Fibroblast of skin of scalp (primary cell): ENCODE results near the gene CNP. TPM values are rescaled to one million over a fixed set of nuclear protein-coding genes. Genes with fewer than 3 reads are reported as not detected.
A peak's percentile ranks its signal among the peaks of the same experiment; 100 is the strongest.
"Not testable (repeated sequence)": the region's sequence is repeated elsewhere in the genome, so short reads cannot be mapped to it uniquely, and the experiment has no call there.

Experiments
- DNase-seq: peaks from one replicate; pipeline ENCODE4 v3.0.0-alpha.2; 2013
- polyA plus RNA-seq, 2 experiments: library from polyadenylated mRNA; unstranded; fragments of 120-200 nt; gene quantifications; one replicate each; pipeline ENCODE4 v1.2.1, GENCODE V29; 2013; ENCODE audit not compliant: insufficient read length in 2 of 2

Gene CNP
- 69.6 TPM for polyA plus RNA-seq (2013, experiment 1 of 2; ENCODE audit: insufficient read length)
- 65.6 TPM for polyA plus RNA-seq (2013, experiment 2 of 2; ENCODE audit: insufficient read length)

DNA sequence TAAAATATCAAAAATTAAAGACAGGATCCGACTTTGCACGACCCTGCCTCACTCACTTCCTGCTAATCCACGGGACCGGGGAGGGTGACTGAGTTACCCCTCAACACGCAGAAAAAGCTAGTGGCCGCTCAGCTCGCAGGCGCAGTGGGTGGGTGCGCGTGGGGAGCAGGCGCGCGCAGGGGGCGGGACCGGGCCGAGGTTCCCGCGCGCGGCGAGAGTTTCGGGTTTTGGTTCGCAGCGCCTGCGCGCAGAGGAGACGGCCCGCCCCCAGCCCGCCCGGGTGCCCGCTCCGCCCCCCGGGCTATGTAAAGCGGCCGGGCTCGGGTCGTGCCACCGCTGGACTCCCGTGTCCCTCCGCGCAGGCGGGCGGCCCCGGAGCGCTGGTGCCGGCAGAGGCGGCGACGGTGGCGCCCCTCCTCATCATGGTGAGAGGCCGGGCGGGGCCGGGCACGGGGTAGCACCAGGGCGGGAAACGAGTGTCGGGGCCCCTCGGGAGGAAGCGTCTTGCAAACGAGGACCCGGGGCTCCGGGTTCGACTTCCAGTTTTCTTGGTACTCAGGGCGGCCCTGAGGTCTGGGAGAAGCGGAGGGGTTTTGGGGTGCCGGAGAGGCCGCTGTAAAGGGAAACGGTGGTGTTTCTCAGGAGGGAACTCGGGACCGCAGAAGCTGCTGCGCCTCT lies at the start of gene CNP:
Gene CNP (plus strand): TSS at position 333 of the 678 bp plus-strand sequence. CDS start 90 bp downstream, at position 423.
- DNase-seq, result peak; percentile 93

DNA sequence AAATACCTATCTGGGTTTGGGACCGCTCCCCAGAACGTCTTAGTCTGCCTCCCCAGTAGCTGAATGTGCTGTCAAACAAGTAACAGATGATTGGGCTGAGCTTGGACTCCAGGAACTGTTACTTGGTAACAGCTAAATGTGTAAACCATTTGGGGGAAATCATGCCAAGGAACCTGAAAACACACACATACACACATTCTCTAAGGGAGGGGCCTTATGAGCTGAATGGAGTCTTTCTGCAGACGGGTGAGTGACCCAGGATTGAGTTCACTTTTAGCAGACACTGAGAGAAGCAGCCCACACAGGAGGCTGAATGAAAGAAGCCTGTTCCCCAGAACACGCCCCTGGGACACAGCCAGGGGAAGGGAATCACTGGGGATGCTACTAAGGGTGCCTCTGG lies 49.4 kb upstream of the CNP start:
- DNase-seq, result peak; percentile 63

DNA sequence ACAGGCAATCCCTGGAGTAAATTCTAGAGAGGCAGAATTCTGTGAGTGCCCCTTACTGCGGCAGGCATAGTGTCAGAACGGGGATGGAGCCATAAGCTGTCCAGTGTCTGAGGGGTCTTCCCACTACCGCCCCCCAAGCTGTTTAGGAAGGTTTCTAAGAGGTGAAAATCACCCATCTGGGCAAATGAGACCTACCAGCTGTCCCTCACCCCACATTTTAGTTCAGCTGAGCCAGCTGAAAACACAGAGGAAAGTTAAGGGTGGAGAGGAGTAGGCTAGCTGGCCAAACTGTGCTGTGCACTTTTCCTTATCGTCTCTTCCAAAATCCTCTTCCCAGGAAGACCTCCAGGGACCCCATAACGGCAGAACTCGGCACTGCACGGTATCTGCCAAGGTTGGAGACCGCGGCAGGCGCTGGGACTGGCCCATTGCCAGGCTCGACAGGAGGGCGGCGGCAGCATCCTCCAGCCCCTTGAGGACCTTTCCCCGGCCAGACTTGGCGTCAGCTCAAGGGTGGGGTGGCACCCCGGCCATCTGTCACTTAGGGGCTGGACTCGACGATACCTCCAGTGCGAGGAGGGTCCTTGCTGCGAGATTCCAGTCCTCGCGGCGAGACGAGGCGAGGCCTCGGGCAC lies 48.8 kb upstream of the CNP start:
- DNase-seq, result peak; percentile 47

DNA sequence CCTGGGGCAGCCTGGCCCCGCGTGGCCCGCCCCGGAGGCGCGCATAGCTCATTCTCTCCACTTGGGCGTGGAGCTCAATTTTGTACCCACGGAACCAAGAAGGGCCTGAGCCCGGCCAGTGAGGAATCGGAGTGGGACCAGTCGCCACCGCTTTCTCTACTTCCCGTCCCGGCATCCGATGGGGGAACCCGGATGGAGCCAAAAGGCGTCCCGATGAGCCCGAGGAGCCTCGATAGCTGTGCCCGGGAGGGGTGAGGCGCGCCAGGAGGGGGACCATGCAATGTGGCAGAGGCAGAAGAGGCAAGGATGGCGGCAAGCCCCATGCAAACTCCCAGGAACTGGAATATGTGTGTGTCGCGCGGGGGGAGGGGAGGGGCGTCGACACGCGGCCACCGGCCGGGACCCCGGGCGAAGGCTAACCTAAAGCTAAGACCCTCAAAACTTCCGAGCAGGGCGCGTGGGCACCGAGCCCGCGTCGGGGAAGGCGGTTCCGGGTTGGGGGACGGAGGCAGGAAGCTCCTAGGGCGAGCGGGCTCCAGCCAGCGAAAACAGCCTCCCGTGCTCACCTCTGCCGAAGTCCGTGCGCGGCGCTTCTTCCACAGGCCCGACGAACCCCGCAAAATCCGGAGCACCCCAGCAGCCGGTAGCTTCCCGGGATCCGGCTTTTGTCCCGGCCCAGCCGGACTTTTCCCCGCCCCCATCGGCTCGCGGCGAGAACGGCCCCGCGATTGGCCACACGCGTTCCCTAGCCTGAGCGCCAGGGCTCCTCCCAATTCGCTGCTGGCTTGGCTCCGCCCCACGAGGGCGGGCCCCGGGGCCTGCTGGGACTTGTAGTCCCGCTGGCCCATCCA lies 48.1 kb upstream of the CNP start, which contains the start of gene ACLY:
Gene ACLY (minus strand): TSS at position 638 of the 851 bp plus-strand sequence. CDS start 5,078 bp downstream, outside the sequence.
- DNase-seq, result peak; percentile 98

DNA sequence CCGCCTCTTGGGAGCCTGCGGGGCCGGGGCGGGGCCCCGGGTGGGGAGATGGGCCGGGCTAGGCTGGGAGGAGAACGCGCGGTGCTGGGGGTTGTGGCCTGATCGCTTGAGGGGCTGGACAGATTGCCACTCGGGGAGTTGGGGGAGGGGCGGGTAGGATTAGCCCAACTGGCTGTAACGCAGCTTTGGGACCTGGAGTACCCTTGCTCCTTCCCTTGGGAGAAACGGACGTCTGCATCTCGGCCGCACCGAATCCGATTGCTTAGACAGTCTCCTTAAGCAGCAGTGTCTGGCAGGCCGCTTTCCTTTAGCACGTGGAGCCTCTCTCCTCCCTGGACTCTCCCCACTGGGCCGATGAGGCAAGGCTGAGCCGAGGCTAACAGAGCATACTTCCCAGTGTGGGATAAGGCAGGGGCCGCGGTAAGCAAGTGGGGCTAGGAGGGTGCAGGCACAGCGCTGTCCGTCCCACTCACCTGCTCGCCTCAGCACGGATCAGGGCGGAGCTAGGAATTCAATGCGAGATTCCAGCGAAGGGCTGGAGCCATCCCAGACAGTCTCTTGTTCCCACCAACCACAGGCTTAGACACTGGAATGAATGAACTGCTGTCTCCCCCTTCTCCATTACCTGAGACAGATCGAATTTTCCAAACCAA lies 47.3 kb upstream of the CNP start:
- DNase-seq, result no peak

DNA sequence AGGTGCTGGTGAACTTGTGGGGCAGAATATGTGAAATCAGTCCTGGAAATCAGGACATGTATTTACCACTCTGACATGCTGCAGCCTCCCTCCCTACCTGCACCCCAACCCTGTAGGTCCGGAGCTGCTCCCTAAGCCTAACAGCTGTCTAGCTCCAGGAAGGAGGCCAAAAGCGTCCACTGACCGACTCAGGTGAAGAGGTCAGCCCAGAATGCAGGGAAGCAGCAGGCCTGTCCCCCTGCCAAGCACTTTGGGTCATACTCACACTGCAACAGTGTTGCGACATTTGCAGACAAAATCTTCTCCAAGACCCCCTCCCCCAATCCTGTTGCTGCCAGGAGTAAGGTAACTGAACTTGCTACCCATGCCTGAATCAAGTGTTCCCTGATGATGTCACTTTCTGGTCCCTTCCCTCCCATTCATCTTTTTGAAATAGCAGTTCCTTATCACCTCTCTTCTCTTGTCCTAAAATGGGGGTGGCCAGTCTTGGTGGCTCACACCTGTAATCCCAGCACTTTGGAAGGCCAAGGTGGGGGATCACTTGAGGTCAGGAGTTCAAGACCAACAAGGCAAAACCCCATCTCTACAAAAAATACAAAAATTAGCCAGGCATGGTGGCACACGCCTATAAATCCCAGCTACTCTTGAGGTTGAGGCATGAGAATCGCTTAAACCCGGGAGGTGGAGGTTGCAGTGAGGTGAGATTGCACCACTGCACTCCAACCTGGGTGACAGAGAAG lies 46.6 kb upstream of the CNP start:
- DNase-seq, result no peak

DNA sequence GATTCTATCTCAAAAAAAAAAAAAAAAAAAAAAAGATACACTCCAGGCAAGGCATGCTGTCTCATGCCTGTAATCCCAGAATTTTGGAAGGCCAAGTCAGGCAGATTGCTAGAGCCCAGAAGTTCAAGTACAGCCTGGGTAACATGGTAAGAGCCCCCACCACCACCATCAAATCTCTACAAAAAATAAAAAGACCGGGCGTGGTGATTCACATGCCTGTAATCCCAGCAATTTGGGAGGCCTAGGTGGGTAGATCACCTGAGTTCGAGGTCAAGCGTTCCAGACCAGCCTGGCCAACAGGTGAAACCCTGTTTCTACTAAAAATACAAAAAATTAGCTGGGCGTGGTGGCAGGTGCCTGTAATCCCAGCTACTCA lies 46.0 kb upstream of the CNP start:
- no peak for DNase-seq

DNA sequence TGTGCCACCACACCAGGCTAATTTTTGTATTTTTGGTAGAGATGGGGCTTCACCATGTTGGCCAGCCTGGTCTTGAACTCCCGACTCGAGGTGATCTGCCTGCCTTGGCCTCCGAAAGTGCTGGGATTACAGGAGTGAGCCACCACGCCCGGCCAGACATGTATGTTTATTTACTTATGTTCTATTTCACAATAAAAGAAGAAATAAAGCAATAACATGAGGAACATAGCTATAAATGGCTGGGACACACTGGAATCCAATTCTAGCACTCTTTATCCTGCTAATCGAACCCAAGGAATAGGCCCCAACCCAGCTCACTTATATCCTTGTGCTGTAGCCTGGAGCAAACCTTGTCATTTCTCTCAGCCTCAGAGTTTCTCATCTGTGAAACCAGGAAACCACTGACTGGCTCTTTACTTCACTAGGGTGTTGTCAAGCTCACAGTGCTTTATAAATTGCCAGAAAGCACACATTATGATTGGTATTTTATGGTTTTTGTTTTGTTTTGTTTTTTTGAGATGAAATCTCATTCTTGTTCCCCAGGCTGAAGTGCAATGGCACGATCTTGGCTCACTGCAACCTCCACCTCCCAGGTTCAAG lies 40.5 kb upstream of the CNP start:
- DNase-seq, result no peak

DNA sequence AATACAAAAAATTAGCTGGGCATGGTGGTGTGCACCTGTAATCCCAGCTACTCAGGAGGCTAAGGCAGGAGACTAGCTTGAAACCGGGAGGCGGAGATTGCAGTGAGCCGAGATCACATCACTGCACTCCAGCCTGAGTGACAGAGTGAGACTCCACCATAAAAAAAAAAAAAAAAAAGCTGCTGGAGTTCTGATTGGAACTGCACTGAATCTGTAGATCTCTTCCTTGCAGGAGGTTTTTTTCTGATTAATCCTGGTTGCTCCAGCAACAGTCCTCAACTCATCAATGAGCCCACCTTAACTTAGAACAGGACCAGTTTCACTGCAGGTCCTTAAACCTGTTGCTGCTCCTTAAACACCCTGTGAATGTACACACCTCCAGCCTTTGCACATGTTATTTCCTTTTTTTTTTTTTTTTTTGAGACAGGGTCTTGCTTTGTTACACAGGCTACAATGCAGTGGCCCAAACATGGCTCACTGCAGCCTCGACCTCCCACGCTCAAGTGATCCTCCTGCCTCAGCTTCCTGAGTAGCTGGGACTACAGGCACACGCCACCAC lies 37.8 kb upstream of the CNP start:
- no peak for DNase-seq

DNA sequence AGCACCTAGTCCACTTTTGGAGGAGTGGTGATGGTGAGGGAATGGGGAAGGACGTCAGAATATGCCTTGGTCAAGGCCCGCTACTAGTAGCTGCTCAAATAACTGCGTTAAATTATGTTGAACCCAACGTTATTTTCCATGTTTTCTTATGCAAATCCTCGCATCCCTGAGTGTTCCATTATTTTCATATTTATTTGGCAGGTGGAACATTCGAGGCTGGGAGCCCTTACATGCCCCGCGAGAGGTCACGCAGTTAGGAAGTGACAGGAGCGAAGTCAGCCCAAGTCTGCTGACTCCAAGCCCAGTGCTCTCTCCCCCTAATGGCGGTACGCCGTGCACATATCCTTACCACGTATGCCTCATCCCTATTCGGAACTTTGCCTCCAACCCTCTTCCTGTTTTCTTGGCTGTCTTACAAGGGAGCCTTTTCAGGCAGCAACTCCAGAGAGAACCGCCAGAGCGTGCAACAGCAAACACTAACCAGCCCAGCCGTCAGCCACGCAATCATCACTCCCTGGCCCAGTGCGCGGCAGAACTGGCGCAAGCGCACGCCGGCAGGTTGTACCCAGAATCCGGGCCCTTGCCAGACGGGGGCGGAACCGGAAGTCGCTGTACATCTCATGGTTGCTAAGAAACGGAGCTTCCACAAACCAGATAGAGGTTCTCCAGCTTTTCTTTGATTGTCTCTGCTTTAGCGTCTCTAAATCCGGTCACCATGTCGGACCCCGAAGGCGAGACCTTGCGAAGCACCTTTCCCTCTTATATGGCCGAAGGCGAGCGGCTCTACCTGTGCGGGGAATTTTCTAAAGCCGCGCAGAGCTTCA lies 36.4 kb upstream of the CNP start, which contains the start of gene ODAD4:
Gene ODAD4 (plus strand): TSS at position 609 of the 824 bp plus-strand sequence. CDS start 107 bp downstream, at position 716.
- DNase-seq, result peak; percentile 98

DNA sequence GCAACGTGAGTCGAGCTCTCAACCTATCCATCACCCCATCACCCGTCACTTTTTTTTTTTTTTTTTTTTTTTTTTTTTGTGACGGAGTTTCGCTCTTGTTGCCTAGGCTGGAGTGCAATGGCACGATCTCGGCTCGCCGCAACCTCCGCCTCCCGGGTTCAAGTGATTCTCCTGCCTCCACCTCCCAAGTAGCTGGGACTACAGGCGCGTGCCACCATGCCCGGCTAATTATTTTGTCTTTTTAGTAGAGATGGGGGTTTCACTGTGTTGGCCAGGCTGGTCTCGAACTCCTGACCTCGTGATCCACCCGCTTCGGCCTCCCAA lies 35.8 kb upstream of the CNP start:
- not testable (repeated sequence) for DNase-seq

DNA sequence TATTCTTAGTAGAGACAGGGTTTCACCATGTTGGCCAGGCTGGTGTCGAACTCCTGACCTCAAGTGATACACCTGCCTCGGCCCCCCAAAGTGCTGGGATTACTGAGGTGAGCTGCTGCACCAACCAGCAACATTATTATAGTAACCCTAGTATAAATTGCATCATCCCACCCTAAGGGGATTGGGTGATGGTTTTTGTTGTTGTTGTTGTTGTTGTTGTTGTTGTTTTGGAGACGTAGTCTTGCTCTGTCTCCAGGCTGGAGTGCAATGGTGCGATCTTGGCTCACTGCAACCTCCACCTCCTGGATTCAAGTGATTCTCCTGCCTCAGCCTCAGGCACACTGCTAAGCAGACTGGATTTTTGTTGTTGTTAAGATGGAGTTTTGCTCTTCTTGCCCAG lies 34.9 kb upstream of the CNP start:
- not testable (repeated sequence) for DNase-seq

DNA sequence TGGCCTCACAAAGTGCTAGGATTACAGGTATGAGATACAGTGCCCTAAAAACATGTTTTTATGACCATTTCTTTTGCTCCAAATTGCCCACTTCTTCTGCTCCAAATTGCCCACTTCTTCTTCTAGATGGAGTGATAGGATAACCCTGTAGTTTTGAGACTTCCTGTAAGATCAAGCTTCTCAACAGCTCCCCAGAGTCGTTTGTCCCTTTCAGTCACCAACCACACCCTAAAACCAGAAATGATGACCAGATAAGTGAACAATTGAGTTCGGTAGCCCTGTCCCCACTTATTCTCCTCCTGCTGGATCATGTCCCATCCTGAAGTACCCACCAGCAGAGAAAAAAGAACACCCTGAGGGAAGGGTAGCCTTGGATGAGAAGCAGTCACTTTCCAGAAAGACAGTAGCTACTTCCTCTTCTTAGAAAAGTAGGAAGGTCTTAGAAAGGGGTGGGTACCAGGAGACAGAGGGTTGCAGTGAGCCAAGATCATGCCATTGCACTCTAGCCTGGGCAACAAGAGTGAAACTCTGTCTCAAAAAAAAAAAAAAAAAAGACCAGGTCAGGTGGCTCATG lies 33.7 kb upstream of the CNP start:
- no peak for DNase-seq

DNA sequence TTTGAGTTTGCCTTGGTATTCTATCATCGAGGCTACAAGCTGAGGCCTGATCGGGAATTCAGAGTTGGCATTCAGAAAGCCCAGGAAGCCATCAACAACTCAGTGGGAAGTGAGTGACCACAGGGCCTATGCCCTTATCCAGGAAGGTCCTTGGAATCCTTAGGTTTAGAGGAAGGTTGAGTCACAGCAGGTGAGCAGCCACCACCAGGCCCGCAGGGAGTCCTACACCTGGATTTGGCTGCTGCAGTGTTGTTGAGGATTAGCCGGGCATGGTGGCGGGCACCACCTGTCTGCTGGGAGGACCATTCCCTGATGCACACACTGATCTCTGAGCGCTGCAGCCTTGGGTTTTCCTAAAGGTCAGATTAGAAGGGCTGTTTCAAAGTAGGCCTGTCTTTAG lies 31.0 kb upstream of the CNP start:
- DNase-seq, result no peak

DNA sequence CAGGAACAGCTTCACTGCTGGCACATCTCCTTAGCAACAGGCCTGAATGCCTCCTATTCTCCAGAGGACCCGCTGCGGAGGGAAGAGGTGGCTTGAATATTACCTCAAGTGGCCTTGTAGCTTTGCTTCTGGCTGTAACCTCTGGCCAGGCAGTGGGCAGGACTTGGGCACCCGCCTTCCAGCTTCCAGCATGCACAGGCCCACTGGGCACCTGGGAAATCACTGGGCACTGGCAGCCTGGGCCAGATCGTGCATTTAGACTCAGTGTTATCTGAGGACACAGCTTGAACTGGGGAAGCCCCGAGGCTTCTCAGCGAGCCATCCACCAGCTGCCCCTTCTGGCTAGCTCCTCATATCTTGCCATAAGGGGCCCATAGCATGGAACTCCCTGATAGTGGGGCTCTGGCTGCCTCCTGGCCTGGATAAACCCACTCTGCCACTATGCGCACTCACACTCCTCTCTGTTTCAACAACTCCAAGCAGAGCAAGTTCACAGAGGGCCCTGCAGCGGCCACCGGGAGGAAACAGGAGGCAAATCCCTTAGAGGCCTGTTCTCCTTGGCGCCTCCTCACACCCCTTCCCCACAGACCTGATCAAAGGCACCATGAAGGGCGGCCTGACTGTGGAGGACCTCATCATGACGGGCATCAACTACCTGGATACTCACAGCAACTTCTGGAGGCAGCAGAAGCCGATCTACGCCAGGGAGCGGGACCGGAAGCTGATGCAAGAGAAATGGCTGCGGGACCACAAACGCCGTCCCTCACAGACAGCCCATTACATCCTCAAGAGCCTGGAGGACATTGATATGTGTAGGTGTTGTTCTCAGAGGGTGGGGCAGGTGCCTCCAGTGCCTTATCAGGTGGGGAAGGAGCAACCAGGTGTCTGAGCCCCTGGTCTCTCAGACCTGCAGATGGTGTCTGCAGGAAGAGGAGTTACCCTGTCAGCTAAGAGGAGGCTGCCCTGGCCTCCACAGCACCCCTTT lies 28.3 kb upstream of the CNP start:
- no peak for DNase-seq

DNA sequence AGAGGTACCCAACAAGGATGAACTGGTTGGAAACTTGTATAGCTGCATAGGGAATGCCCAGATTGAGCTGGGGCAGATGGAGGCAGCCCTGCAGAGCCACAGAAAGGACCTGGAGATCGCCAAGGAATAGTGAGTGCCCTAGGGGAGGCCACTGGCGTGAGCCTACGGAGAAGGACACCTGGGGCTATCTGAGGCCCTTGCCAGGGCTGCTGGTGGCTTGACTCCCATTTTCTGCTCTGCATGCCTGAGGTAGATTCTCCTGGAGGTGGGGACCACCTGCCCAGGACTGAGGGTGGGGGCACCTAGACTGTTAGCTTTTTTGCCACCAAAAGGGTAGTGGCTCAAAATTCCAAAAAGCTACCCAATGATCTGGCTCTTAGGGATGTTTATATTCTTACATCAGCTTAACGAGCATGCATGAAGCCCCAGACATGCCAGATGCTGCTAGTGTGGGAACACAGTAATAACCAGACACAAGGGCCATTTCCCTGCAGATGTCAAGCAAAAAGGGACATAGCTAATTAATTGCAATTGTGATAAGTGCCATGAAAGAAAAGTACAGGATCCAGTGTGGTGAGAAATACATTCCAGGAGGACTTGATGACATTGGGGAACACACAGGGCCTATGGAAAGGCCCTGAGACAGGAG lies 27.4 kb upstream of the CNP start:
- no peak for DNase-seq

DNA sequence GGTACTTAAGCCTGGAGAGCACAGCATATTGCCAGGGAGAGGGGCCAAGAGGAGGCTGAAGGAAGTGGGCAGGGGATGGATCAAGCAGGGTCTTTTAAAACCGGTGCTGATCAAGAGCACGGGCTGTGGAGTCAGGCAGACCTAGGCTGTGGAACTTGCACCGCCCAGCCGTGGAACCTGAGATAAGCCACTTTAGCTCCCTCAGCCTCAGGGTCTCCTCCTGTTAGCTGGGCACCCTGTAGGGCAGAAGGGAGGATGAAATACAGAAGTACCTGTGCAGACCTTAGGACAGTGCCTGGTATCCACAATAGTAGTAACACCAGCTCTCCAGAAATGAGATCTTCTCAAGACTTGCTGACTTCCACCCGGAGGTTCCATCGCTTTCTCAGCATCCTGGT lies 26.9 kb upstream of the CNP start:
- DNase-seq, result no peak

DNA sequence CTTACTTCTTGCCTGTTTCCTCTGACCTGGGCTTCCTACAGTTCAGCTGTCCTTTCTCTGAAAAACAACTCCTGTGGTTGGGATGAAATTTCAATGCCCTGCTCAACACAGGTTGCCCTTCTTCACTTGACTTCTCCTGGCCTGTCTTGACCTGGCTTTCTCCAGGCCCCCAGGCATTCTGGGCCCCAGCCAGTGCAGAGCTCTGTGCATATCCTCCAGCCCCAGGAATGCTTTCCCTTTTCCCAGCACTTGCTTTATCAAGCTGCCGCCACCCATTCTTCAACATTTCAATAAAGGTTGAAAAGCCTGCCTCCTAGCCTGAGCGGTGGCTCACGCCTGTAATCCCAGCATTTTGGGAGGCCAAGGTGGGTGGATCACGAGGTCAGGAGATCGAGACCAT lies 25.4 kb upstream of the CNP start:
- DNase-seq, result no peak
